ENCODE measurements around the gene RHPN2.

The RHPN2 gene

GRCh38 chr19:33064792-33065550, at the start of gene RHPN2:
Gene RHPN2, minus strand, starts transcription at chr19:33064888. Its CDS starts 36 bp downstream, at chr19:33064852.
- in situ Hi-C loops (cut with MboI; ENCODE audit: low sequenced_read_pairs), result no loop called here

GRCh38 chr19:33114312-33114711, 49.6 kb upstream of the RHPN2 start:
- in situ Hi-C loops (cut with MboI; ENCODE audit: low sequenced_read_pairs), result no loop called here

- in situ Hi-C loops (cut with MboI; ENCODE audit: low sequenced_read_pairs), result no loop called here
These were observed 46.9 kb upstream of the RHPN2 start for GRCh38 chr19:33111587-33111986.

- in situ Hi-C loops (cut with MboI; ENCODE audit: low sequenced_read_pairs), result no loop called here
These were observed 45.6 kb upstream of the RHPN2 start for GRCh38 chr19:33110137-33110910.

- in situ Hi-C loops (cut with MboI; ENCODE audit: low sequenced_read_pairs), result no loop called here
These were observed 43.5 kb upstream of the RHPN2 start for GRCh38 chr19:33108161-33108560.

GRCh38 chr19:33102893-33103292, 38.2 kb upstream of the RHPN2 start:
- in situ Hi-C loops (cut with MboI; ENCODE audit: low sequenced_read_pairs), result no loop called here

GRCh38 chr19:33100894-33101644, 36.4 kb upstream of the RHPN2 start:
- in situ Hi-C loops (cut with MboI; ENCODE audit: low sequenced_read_pairs), result no loop called here

- in situ Hi-C loops (cut with MboI; ENCODE audit: low sequenced_read_pairs), result no loop called here
These were observed 33.4 kb upstream of the RHPN2 start for GRCh38 chr19:33098055-33098534.

- in situ Hi-C loops (cut with MboI; ENCODE audit: low sequenced_read_pairs), result no loop called here
These were observed 31.3 kb upstream of the RHPN2 start for GRCh38 chr19:33096005-33096404.

GRCh38 chr19:33094436-33095067, 29.9 kb upstream of the RHPN2 start:
- in situ Hi-C loops (cut with MboI; ENCODE audit: low sequenced_read_pairs), result no loop called here

GRCh38 chr19:33093420-33094210, 28.9 kb upstream of the RHPN2 start:
- in situ Hi-C loops (cut with MboI; ENCODE audit: low sequenced_read_pairs), result no loop called here

- in situ Hi-C loops (cut with MboI; ENCODE audit: low sequenced_read_pairs), result no loop called here
These were observed 25.5 kb upstream of the RHPN2 start for GRCh38 chr19:33090179-33090578.

- in situ Hi-C loops (cut with MboI; ENCODE audit: low sequenced_read_pairs), result no loop called here
These were observed 24.3 kb upstream of the RHPN2 start for GRCh38 chr19:33089010-33089409.

- in situ Hi-C loops (cut with MboI; ENCODE audit: low sequenced_read_pairs), result no loop called here
These were observed 22.3 kb upstream of the RHPN2 start for GRCh38 chr19:33086955-33087354.

GRCh38 chr19:33085570-33086128, 21.0 kb upstream of the RHPN2 start:
- in situ Hi-C loops (cut with MboI; ENCODE audit: low sequenced_read_pairs), result no loop called here

- in situ Hi-C loops (cut with MboI; ENCODE audit: low sequenced_read_pairs), result no loop called here
These were observed 16.3 kb upstream of the RHPN2 start, which contains the start of gene GPATCH1 for GRCh38 chr19:33080761-33081681. Gene GPATCH1, plus strand, starts transcription at chr19:33081181. Its CDS starts 13 bp downstream, at chr19:33081194.

GRCh38 chr19:33075519-33075918, 10.8 kb upstream of the RHPN2 start:
- in situ Hi-C loops (cut with MboI; ENCODE audit: low sequenced_read_pairs), result no loop called here

GRCh38 chr19:33071887-33072286, 7.2 kb upstream of the RHPN2 start:
- in situ Hi-C loops (cut with MboI; ENCODE audit: low sequenced_read_pairs), result no loop called here

GRCh38 chr19:33067121-33067520, 2.4 kb upstream of the RHPN2 start:
- in situ Hi-C loops (cut with MboI; ENCODE audit: low sequenced_read_pairs), result no loop called here
